ENCODE results near the gene UQCRFS1.

Gene UQCRFS1

GRCh38 chr19:29162694-29163093 lies 50.3 kb downstream of the UQCRFS1 start:
- DNase-seq (ENCODE audit: low read depth, low spot score) = no peak

- no peak for DNase-seq (ENCODE audit: low read depth, low spot score)
Observed at GRCh38 chr19:29155683-29156082, 57.3 kb downstream of the UQCRFS1 start.
